AG04450 (cell line): Measurements from ENCODE around the gene NDE1. TPM values are rescaled to one million over a fixed set of nuclear protein-coding genes. Genes with fewer than 3 reads are reported as not detected.
"Not testable (repeated sequence)": the region's sequence is repeated elsewhere in the genome, so short reads cannot be mapped to it uniquely, and the experiment has no call there.

Experiments used
- CTCF ChIA-PET: fragments of 300-600, 350-600 bp; formaldehyde crosslinking; extraction: SDS; loops from one replicate; lab custom pipeline; 2022; ENCODE audit warnings: antibody characterized with exemption, inconsistent platforms; lab: Charles Lee
- POLR2A ChIA-PET: fragments of 350-600 bp; formaldehyde crosslinking; extraction: SDS; loops from one replicate; lab custom pipeline; 2021; ENCODE audit warnings: antibody characterized with exemption, inconsistent platforms; lab: Yijun Ruan, JAX
- DNase-seq: peaks from one replicate; pipeline ENCODE4 v3.0.0-alpha.2; 2011; ENCODE audit warnings: low read depth, low spot score
- H3K27ac ChIP-seq: one replicate; pipeline ENCODE4 v1.5.1; 2012; ENCODE audit warnings: low read depth, low read length, control low read depth
- H3K27me3 ChIP-seq: one replicate; pipeline ENCODE4 v1.6.0; 2012; ENCODE audit warnings: low read length; ENCODE audit not compliant: control insufficient read depth, insufficient read depth
- H3K4me3 ChIP-seq: 2 replicates; pipeline ENCODE4 v1.5.1; 2011; ENCODE audit warnings: mild to moderate bottlenecking, low read depth, low read length, control low read depth
- H3K9me3 ChIP-seq: 2 replicates; pipeline ENCODE4 v1.5.1; 2012; ENCODE audit warnings: low read length; ENCODE audit not compliant: control insufficient read depth, insufficient read depth
- polyA plus RNA-seq: library from polyadenylated mRNA; depleted of rRNA; stranded (reverse); fragments of >200 nt; gene quantifications from 2 replicates; pipeline ENCODE4 v1.2.3, GENCODE V29; 2011
- TF ChIP-seq, protein P1 (sequence below): IDR thresholded peaks from 2 replicates; pipeline ENCODE4 v1.5.1; 2011; ENCODE audit warnings: low read depth, low read length, control low read depth, inconsistent platforms

NDE1 gene
- polyA plus RNA-seq, 1 experiment: 29.9 TPM

DNA sequence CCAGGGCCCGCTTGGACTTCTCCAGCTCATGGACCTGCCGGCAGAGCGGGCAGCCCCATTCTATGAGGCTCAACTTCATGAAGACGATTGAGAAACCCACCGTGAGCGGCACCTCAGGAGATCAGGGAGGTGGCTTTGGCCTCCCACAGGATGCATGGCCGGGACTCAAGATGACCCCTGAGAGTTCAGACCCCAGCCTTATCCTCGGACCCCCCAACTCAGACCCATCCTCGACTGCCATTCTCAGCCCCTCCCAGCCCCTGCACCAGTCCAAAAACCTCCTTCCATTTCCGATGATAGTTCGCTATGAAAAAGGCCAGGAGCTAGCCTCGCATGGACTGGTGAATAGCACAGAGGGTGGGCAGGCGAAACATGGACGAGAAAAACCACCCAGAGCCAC is 71.0 kb downstream of the NDE1 start:
- TF ChIP-seq, protein P1, sequence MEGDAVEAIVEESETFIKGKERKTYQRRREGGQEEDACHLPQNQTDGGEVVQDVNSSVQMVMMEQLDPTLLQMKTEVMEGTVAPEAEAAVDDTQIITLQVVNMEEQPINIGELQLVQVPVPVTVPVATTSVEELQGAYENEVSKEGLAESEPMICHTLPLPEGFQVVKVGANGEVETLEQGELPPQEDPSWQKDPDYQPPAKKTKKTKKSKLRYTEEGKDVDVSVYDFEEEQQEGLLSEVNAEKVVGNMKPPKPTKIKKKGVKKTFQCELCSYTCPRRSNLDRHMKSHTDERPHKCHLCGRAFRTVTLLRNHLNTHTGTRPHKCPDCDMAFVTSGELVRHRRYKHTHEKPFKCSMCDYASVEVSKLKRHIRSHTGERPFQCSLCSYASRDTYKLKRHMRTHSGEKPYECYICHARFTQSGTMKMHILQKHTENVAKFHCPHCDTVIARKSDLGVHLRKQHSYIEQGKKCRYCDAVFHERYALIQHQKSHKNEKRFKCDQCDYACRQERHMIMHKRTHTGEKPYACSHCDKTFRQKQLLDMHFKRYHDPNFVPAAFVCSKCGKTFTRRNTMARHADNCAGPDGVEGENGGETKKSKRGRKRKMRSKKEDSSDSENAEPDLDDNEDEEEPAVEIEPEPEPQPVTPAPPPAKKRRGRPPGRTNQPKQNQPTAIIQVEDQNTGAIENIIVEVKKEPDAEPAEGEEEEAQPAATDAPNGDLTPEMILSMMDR: no peak
- H3K9me3 ChIP-seq: no peaks in the 10 kb centered on the region; the same call in 1 of the 2 replicates
- POLR2A ChIA-PET: no interaction called here
- H3K27ac ChIP-seq: no peak overlapping the region
- H3K27me3 ChIP-seq: no peaks in the 10 kb centered on the region
- CTCF ChIA-PET: no interaction called here
- DNase-seq: no peak
- H3K4me3 ChIP-seq: no peak overlapping the region

DNA sequence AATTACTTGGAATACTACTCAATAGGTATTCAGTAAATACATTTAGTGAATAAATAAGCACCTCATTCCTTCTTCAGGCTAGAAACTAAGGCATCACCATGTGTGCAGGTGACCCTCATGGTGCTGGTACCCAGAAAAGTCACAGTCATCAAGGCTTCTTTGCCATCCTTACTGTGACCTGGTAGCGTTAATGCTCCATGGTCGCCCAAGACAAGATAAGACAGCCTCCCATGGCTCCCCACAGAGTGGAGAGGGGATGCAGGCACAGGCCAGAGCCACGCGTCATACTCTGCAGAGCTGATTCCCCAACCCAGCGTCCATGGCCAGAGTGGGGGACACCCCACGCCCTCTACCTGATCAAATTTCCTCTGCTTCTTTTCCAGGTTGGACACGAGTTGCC is 73.8 kb downstream of the NDE1 start:
- no peak for DNase-seq
- no peak overlapping the region for H3K4me3 ChIP-seq
- POLR2A ChIA-PET: no interaction called here
- H3K27ac ChIP-seq: no peak overlapping the region
- CTCF ChIA-PET: no interaction called here
- TF ChIP-seq, protein P1: no peak
- no peaks in the 10 kb centered on the region for H3K9me3 ChIP-seq
- H3K27me3 ChIP-seq: no peaks in the 10 kb centered on the region

DNA sequence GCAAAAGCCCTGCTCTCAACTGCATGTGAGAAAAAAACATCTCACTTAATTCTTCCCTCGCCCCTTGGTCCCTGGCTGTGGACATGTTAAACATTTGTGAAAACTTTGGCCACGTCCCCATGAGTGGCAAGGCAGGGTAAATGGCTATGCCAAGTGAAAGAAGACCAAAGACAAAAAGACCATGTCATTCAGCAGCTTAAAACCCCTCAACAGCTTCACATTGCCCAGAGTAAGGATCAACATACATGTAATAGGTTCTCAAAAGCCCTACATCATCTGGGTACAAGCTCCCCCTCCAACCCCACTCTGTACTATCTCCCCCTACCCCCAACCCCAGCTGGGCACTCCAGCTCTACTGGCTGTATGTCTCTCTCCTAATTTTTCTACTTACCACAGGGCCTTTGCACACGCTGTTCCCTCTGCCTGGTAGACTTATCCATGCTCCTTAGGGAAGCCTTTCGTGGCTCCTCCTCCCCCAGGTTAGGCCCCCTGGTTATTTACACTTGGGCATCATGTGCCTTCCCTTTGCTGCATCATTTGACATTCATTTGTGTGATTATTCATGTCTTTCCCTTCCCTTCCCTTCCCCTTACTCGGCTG is 75.7 kb downstream of the NDE1 start:
- Histone ChIP-seq H3K27me3 (no peaks in the 10 kb centered on the region), H3K4me3 (no peak overlapping the region), H3K27ac (no peak overlapping the region), H3K9me3 (no peaks in the 10 kb centered on the region)
- ChIA-PET CTCF (no interaction called here), POLR2A (no interaction called here)
- TF ChIP-seq, protein P1: no peak
- DNase-seq: no peak

DNA sequence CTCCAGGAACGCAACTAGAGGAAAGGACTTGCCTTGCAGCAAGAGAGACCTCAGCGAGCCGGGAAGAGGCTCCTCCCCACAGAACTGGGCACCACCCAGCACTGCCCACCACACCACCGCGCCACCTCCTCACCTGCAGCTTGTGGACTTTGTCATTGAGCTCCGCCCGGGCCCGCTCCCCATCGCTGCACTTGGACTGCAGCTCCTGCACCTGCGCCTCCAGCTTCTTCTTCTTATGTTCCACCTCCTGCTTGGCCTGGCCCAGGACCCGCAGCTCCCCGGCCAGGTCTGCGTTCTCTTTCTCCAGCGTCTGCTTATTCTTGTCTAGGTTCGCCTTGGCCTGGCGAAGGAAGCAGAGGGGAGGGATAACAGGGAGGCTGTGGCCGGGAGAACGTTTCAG is 76.7 kb downstream of the NDE1 start:
- H3K4me3 ChIP-seq: no peak overlapping the region
- DNase-seq: no peak
- no peaks in the 10 kb centered on the region for H3K27me3 ChIP-seq
- ChIA-PET POLR2A (no interaction called here), CTCF (no interaction called here)
- TF ChIP-seq, protein P1: no peak
- H3K27ac ChIP-seq: peak overlapping the region; percentile 11
- no peaks in the 10 kb centered on the region for H3K9me3 ChIP-seq

DNA sequence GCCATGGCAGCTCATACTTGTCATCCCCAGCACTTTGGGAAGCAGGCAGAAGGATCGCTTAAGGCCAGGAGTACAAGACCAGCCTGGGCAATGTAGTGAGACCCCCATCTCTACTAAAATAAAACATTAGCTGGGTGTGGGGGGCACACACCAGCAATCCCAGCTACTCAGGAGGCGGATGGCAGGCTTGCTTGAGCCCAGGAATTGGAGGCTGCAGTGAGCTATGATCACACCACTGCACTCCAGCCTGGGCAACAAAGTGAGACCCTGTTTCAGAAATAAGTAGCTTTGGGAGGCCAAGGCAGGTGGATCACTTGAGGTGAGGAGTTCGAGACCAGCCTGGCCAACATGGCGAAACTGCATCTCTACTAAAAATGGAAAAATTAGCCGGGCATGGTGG is 77.7 kb downstream of the NDE1 start:
- CTCF ChIA-PET, DNase-seq, H3K27ac ChIP-seq, H3K4me3 ChIP-seq, H3K27me3 ChIP-seq, POLR2A ChIA-PET, H3K9me3 ChIP-seq: not testable (repeated sequence)
